ENCODE measurements around the gene IPO7. TPM values are rescaled to one million over a fixed set of nuclear protein-coding genes. Genes with fewer than 3 reads are reported as not detected.
"Not testable (repeated sequence)": the region's sequence is repeated elsewhere in the genome, so short reads cannot be mapped to it uniquely, and the experiment has no call there.

The IPO7 gene
- polyA plus RNA-seq, 1 of the 3 experiments (the other 2 are of a cell fraction): 25.4 TPM

DNA sequence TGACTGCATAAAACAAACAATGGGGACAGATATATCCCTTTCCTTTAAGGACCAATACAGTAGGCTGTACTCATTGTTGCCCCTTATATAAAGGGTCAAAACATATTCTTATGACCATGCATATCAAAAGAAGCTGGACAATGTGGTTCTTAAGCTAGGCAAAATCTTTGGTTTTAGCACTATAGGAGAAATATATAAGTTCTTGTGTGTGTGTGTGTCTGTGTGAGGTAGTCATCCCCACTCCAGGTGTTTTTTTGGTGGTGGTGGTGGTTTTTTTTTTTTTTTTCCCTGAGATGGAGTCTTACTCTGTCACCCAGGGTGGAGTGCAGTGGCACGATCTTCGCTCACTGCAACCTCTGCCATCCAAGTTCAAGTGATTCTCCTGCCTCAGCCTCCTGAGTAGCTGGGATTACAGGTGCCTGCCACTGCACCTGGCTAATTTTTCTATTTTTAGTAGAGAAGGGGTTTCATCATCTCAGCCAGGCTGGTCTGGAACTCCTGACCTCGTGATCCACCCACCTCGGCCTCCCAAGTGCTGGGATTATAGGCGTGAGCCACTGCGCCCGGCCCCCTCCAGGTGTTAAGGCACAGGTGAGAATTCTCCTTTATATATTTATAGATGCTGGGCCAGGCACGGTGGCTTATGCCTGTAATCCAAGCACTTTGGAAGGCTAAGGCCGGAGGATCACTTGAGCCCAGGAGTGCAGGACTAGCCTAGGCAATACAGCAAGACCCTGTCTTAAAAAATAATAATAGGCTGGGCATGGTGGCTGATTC is 64.3 kb downstream of the IPO7 start (continued):
- TF ChIP-seq, protein P1, sequence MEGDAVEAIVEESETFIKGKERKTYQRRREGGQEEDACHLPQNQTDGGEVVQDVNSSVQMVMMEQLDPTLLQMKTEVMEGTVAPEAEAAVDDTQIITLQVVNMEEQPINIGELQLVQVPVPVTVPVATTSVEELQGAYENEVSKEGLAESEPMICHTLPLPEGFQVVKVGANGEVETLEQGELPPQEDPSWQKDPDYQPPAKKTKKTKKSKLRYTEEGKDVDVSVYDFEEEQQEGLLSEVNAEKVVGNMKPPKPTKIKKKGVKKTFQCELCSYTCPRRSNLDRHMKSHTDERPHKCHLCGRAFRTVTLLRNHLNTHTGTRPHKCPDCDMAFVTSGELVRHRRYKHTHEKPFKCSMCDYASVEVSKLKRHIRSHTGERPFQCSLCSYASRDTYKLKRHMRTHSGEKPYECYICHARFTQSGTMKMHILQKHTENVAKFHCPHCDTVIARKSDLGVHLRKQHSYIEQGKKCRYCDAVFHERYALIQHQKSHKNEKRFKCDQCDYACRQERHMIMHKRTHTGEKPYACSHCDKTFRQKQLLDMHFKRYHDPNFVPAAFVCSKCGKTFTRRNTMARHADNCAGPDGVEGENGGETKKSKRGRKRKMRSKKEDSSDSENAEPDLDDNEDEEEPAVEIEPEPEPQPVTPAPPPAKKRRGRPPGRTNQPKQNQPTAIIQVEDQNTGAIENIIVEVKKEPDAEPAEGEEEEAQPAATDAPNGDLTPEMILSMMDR (IDR thresholded peaks at IDR 0.05): no peak

DNA sequence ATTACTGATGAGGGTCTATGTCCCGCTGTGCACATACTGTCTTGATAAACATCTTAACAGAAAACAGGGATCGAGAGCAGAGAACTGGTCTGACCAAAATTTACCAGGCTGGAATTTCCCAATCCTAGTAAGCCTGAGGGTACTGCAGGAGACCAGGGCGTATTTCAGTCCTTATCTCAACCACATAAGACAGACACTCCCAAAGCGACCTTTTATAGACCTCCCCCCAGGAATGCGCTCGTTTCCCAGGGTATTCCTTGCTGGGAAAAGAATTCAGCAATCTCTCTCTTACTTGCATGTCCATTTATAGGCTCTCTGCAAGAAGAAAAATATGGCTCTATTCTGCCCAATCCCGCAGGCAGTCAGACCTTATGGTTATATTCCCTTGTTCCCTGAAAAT is 67.6 kb downstream of the IPO7 start:
- H3K4me1 ChIP-seq (ENCODE audit: control insufficient read depth in 1 of 2, insufficient read depth in 2 of 2, low read depth in 1 of 2, low read length in 1 of 2); H3K27ac ChIP-seq (ENCODE audit: low read depth in 2 of 2, low read length in 1 of 2); DNase-seq; H3K9ac ChIP-seq; H4K20me1 ChIP-seq (ENCODE audit: insufficient read depth); H2AFZ ChIP-seq (ENCODE audit: low read depth); H3K9me3 ChIP-seq; H3K79me2 ChIP-seq (ENCODE audit: insufficient read depth); H3K4me3 ChIP-seq (ENCODE audit: low read depth in 2 of 2, low read length in 1 of 2); CTCF ChIA-PET; H3K27me3 ChIP-seq (ENCODE audit: insufficient read depth); H3K4me2 ChIP-seq; POLR2A ChIA-PET; H3K9me2 ChIP-seq: not testable (repeated sequence)
- TF ChIP-seq JUND (IDR thresholded peaks at IDR 0.05): peak; percentile 1; the same call in 1 of the 2 replicates
- Histone ChIP-seq H3K36me3 (replicated peaks in 1 of 2; ENCODE audit: control insufficient read depth in 1 of 2, insufficient read depth in 2 of 2, low read length in 1 of 2) (peaks cover 8 to 34% of the 10 kb centered on the region in 2 experiments), H3F3A (replicated peaks; ENCODE audit: insufficient read depth) (peaks cover 41% of the 10 kb centered on the region)
- WGBS (ENCODE audit: low lambda C conversion rate): 45% methylated on average over 7 of the region's 7 CpGs

DNA sequence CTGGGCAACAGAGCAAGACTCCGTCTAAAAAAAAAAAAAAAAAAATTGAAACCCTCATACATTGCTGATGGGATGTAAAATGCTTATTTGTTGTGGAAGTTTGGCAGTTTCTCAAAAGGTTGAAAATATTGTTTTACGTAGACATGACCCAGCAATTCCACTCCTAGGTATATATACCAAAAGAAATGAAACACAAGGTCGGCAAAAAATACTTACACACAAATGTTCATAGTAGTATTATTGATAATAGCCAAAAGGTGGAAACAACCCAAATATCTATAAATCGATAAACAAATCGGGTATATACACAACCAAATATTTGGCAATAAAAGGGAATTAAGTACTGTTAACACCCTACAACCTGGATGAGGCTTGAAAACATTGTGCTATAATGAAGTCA is 71.3 kb downstream of the IPO7 start:
- H3K4me3 ChIP-seq (ENCODE audit: low read depth in 2 of 2, low read length in 1 of 2): no peak overlapping the region
- no peak for TF ChIP-seq RFX5 (IDR thresholded peaks at IDR 0.05; ENCODE audit: low read length)
- no peak for TF ChIP-seq NRF1 (IDR thresholded peaks at IDR 0.05; ENCODE audit: low read depth, low read length)
- TF ChIP-seq, protein P1 (IDR thresholded peaks at IDR 0.05): no peak
- TF ChIP-seq CHD2 (IDR thresholded peaks at IDR 0.05; ENCODE audit: low read length, partially characterized antibody): no peak
- no peak for TF ChIP-seq EZH2phosphoT487 (IDR thresholded peaks at IDR 0.05; ENCODE audit: borderline replicate concordance, low read depth)
- no peak for TF ChIP-seq GABPA (IDR thresholded peaks at IDR 0.05; ENCODE audit: low read depth)
- TF ChIP-seq, protein P2, sequence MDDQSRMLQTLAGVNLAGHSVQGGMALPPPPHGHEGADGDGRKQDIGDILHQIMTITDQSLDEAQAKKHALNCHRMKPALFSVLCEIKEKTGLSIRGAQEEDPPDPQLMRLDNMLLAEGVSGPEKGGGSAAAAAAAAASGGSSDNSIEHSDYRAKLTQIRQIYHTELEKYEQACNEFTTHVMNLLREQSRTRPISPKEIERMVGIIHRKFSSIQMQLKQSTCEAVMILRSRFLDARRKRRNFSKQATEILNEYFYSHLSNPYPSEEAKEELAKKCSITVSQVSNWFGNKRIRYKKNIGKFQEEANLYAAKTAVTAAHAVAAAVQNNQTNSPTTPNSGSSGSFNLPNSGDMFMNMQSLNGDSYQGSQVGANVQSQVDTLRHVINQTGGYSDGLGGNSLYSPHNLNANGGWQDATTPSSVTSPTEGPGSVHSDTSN (IDR thresholded peaks at IDR 0.05): no peak
- TF ChIP-seq, protein P3, sequence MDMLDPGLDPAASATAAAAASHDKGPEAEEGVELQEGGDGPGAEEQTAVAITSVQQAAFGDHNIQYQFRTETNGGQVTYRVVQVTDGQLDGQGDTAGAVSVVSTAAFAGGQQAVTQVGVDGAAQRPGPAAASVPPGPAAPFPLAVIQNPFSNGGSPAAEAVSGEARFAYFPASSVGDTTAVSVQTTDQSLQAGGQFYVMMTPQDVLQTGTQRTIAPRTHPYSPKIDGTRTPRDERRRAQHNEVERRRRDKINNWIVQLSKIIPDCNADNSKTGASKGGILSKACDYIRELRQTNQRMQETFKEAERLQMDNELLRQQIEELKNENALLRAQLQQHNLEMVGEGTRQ (IDR thresholded peaks at IDR 0.05; ENCODE audit: borderline replicate concordance, low read depth, low read length): no peak
- TF ChIP-seq EP300 (IDR thresholded peaks at IDR 0.05; ENCODE audit: borderline replicate concordance in 1 of 2, low read depth in 1 of 2, low read length in 1 of 2): no peak
- no peaks in the 10 kb centered on the region for H3K27me3 ChIP-seq (ENCODE audit: insufficient read depth)
- no peak overlapping the region for H2AFZ ChIP-seq (ENCODE audit: low read depth)
- H3K9me2 ChIP-seq: no peaks in the 10 kb centered on the region
- ChIA-PET CTCF (no interaction called here), POLR2A (no interaction called here)
- H3K4me2 ChIP-seq: no peak overlapping the region
- no peak for DNase-seq
- peaks cover 35% of the 10 kb centered on the region for H3F3A ChIP-seq (replicated peaks; ENCODE audit: insufficient read depth)
- H3K4me1 ChIP-seq (ENCODE audit: control insufficient read depth in 1 of 2, insufficient read depth in 2 of 2, low read depth in 1 of 2, low read length in 1 of 2): no peaks in the 10 kb centered on the region; a peak in 1 of 4 replicates
- peaks cover 25% of the 10 kb centered on the region for H3K79me2 ChIP-seq (ENCODE audit: insufficient read depth)
- whole genome bisulfite sequencing (ENCODE audit: low lambda C conversion rate): 94% methylated on average over 5 of the region's 5 CpGs
- peaks cover 0 to under 1% of the 10 kb centered on the region in 2 experiments for H3K36me3 ChIP-seq (replicated peaks in 1 of 2; ENCODE audit: control insufficient read depth in 1 of 2, insufficient read depth in 2 of 2, low read length in 1 of 2)
- no peaks in the 10 kb centered on the region for H3K9me3 ChIP-seq
- H3K9ac ChIP-seq: no peak overlapping the region
- no peaks in the 10 kb centered on the region for H4K20me1 ChIP-seq (ENCODE audit: insufficient read depth)
- H3K27ac ChIP-seq (ENCODE audit: low read depth in 2 of 2, low read length in 1 of 2): no peak overlapping the region

Measured in SK-N-SH (cell line).